Stimulated activated CD4-positive, alpha-beta T cell treated with anti-CD3 and anti-CD28 coated beads, Interleukin-4, amount 100 ng/mL, for 24 hours (primary cell): Measurements from ENCODE around the gene BCAP29.
"Not testable (repeated sequence)": the region's sequence is repeated elsewhere in the genome, so short reads cannot be mapped to it uniquely, and the experiment has no call there.

Experiments
- DNase-seq: peaks from one replicate; pipeline ENCODE4 v3.0.0-alpha.2; 2020

BCAP29 gene, protein sequence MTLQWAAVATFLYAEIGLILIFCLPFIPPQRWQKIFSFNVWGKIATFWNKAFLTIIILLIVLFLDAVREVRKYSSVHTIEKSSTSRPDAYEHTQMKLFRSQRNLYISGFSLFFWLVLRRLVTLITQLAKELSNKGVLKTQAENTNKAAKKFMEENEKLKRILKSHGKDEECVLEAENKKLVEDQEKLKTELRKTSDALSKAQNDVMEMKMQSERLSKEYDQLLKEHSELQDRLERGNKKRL

DNA sequence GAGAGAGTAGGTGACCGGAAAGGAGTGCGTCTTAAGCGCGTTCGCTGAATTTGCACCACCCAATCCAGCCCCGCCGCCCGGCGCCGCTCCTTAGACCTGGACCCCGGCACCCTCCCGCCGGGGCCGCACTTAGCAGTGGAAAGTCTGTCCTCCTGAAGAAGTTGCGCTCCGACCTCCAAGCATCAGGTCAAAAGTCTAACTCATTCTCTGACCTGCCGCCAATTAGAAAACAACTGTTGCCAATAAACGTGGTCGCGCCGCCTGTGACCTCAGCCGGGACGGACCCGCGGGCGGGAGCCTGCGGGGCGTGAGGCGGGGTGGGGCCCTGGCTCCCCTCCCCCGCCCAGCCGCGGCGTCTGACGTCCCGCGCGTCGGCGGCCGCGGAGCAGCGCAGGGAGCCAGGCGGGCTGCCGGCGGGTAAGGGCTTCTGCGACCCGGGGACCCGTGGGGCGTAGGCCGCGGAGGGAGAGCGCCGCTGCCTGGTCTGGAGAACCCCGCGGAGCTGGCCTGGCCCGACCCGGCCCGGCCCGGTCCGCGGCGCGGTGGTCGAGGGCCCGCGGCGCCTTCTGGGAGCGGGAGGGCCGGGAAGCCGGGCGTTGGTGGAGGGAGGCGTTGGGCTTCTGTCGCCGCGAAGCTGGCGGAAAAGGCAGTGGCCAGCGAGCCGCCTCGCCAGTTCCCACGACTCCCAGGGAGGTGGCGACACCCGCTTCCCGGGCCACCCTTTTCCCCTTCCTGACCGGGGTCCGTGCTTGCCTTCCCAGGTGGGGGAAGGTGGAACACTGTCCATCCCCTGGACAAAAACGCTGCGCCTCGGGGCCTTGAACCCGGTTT lies at the start of gene BCAP29:
Gene BCAP29, plus strand, starts transcription at position 362 of the 831 bp plus-strand sequence. CDS start 527 bp downstream, outside the sequence.
- DNase-seq, result peak; percentile 69

DNA sequence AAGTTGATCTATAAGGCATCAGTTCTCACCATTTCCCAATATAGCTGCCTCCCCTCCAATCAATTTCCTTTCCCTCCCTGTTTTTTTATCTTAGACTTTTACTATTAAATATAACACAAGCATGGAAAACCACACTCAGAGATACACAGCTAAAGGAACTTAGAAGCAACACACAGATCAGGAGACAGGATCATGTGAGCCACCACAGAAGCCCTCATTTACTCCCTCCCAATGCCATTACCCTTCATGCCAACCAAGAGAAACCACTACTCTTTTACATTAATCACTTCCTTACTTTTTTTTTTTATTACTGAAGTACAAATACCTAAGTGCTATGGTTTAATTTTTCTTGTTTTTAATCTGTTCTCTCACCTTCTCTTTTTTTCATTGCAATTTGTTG lies 49.3 kb upstream of the BCAP29 start:
- DNase-seq, result no peak

DNA sequence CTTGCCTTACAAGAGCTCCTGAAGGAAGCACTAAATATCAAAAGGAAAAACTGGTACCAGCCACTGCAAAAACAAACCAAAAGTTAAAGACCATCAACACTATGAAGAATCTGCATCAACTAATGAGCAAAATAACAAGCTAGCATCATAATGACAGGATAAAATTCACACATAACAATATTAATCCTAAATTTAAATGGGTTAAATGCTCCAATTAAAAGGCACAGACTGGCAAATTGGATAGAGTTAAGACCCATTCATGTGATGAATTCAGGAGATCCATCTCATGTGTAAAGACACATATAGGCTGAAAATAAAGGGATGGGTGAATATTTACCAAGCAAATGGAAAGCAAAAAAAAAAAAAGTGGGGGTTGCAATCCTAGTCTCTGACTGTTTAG lies 45.9 kb upstream of the BCAP29 start:
- no peak for DNase-seq

DNA sequence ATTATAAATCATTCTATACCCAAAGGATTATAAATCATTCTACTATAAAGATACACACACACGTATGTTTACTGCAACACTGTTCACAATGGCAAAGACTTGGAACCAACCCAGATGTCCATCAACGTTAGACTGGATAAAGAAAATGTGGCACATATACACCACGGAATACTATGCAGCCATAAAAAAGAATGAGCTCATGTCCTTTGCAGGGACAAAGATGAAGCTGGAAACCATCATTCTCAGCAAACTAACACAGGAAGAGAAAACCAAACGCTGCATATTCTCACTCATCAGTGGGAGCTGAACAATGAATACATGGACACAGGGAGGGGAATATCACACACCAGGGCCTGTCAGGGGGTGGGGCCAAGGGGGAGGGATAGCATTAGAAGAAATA lies 42.8 kb upstream of the BCAP29 start:
- DNase-seq, result not testable (repeated sequence)

DNA sequence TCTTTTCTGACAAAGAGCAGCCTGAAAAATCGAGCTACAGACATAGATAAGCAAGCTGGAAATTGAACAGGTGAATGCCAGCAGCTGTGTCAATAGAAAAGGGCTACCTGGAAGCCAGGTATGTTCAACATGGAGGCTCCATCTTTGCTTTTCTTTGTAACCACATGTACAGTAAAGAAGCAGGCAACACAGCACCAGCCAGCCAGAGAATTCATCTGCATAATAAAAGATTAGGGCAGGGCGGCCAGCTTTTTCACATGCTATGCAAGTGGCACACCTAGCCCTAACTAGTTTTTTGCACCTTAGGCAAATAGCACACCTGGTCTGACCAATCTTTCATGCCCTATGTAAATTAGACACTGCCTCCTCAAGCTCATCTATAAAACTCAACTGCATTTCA lies 42.0 kb upstream of the BCAP29 start:
- no peak for DNase-seq

DNA sequence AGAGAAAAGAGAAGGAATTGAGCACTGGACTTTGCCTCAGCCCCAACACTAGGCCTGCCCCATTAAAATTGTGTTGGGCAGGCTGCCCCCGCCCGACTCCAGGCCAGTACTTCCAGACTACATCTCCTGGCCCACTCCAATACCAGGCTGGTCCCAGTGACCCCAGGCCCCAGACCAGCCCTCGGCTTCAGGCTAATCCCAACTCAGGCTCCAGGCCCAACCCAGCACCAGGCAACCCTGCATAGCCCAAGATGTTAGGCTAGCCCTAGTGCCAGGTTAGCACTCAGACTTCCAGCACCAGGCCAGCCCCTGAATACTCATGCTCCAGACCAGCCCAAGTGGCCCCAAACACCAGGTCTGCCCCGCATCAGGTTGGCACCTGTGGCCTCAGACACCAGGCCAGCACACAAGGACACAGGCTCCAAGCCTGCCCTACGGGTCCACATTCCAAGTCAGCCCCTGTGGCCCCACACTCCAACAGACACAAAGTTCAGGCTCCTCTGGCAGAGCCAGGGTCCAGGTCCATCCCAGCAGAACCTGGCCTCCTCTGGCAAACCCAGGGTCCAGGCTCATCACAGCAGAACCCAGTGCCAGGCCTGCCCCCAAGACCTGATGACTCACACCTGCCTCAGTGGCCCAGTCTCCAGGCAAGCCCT lies 36.6 kb upstream of the BCAP29 start:
- no peak for DNase-seq

DNA sequence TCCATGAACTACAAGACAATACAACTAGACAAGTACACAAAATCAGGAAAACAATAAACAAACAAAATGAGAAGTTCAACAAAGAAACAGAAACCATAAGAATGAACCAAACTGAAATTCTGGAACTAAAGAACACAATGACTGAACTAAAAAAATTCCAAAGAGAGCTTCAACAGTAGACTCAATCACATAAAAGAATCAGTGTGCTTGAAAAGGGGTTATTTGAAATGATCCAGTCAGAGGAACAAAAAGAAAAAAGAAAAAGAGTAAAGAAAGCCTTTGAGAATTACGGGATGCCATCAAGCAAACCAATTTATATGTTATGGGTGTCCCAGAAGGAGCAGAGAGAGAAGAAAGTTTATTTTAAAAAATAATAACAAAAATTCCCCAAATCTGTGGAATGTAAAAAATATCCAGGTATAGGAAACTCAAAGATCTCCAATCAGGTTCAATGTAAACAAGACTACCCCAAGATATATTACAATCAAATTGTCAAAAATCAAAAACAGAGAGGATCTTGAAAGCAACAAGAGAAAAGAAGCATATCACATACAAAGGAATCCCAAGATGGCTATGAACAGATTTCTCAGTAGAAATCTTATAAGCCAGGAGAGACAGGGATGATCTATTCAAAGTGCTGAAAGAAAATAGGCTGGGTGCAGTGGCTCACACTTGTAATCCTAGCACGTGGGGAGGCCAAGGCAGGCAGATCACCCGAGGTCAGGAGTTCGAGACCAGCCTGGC lies 35.0 kb upstream of the BCAP29 start:
- DNase-seq, result no peak

DNA sequence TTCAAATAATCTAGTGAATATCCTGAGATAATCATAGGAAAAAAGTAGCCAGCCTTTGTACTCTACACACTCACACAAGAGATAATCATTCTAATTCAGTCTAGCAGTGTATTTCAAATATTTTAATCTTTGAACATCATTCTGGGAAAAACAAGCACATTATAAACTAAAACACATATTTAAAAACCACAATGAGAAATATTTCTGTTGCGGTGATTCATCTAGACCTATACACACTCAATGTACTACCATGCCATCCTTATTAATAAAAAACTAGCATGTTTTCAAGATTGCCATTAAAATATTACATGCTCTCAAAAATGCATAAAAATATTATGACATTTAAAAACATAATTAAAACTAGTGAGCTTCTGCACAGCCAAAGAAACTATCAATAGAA lies 28.1 kb upstream of the BCAP29 start:
- no peak for DNase-seq

DNA sequence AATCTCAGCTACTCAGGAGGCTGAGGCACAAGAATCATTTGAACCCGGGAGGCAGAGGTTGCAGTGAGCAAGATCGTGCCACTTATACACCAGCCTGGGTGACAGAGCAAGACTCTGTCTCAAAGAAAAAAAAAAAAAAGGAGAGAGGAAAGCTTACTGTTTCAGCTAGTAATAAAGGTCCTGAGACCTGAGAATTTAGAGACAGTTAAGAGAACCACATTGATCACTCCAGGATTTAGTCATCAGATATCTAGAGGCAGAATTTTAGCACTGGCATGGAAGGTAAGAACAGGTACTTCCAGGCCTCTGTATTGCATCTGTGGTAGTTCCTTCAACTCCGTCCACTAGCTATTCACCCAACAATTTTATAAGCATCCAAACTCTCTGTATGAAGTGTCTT lies 24.2 kb upstream of the BCAP29 start:
- DNase-seq, result no peak

DNA sequence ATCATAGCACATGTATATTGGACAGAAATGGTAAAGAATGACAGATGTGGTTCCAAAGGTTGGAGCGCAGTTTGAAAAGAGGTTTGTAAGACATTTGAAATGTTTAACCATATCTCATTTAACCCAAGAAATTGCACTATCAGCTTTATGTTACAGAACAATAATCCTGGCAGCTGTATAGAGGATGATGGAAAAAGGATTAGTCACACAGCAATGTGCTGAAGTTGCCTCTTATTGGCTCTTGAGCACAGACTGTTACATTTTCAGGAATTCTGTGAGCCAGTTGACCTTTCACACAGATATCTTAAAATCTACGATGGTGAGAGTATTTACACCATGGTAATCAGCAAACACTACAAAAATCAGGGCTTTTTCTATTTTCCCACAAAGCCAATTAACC lies 20.2 kb upstream of the BCAP29 start:
- no peak for DNase-seq

DNA sequence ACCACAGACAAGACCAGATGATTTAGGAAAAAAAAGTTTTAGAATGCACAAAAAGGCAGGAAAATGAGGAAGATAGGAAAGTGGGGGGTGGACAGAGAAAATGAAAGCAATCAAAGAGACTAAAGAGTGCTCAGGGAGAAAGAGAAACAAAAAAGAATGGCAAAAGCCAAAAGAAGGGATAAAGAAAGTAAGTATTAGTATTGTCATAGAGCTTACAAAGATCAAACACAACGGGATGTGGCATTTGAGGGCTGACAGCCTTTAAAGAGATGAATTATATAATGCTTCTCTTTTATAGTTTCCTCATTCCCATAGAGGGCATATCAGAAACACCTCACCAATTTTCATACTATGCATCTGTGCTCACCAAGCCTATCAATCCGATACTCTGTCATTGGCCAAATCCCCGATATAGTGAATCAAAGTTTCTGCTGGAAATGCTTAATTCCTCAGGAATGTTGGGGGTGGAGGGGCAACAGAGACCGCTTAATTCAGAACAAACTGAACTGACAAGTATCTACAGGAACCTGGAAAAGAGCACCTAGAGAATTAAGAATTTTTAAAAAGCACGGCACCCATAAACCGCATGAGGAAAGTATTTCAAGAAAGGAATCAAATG lies 19.0 kb upstream of the BCAP29 start:
- no peak for DNase-seq

DNA sequence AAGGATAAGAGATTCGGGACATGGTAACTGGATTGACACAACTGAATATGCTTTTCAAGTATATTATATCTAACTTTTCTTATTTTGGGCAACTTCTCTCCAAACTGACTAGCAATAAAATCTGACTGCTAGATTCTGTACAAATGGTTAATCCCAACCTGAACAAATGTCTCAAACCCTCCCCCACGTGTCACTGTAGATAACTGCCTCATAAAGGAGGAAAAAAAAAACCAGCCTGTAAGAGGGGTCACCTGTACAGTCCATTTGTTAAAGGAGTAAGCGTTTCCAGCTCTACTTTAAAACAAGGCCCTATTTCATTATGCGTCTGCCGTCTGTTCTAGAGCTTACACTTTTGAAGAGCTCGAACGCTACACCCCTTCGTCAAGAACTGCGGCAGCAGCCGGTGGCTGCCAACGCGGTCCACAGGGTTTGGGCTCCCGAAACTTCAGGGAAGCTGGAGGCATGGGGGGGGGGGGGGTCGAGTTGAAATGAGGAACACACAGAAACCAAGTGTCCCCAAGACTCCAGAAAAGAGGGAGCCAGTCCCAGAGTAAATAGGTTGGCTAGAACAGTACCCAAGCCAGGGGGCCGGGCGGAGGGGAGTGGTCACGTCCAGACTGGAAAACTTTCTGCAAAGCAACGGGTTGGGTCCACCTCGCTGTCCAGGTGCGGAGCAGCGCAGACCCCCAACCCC lies 16.8 kb upstream of the BCAP29 start:
- no peak for DNase-seq

DNA sequence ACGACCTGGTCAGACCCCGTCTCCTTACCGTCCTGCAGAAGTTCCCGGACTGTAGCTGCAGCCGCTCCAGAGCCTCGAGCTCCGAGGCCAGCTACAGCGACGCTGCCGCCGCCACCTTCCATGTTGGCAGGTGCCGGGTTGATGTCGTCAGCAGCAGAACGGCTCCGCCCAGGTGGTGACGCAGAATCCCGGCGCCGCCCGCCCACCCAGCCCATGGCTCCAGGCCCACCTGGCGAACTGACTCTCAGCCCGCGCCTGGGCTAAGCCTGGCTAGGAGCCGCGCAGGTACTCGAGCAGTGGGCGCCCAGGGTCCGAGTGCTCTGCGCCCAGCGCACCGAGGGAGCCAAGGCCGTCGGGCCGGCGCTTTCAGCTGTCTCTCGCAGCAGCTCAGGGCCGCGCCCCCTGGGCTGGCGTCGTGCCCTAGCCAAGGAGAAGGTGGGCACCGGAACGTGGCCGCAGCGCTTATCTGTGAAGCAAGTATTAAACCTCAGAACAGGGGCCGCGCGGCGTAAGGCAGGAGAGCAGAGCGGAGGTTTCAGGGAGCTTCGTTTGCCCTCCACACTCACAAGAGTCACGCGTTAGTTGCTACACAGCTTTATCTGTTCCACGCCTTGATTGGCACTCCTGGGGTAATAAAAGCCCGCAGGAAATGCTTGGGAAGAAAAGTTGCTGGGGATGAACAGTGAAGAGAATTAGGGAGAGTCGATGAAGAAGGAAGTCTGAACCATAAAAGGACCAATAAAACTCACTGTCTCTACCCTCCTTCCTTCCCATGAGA lies 16.1 kb upstream of the BCAP29 start, which contains the start of the genes COG5 and DUS4L:
Gene COG5, minus strand, starts transcription at position 146 of the 778 bp plus-strand sequence. Its CDS starts 24 bp downstream, at position 122.
Gene DUS4L, plus strand, starts transcription at position 197 of the 778 bp plus-strand sequence. CDS start 3,100 bp downstream, outside the sequence.
- DNase-seq, result peak; percentile 84

DNA sequence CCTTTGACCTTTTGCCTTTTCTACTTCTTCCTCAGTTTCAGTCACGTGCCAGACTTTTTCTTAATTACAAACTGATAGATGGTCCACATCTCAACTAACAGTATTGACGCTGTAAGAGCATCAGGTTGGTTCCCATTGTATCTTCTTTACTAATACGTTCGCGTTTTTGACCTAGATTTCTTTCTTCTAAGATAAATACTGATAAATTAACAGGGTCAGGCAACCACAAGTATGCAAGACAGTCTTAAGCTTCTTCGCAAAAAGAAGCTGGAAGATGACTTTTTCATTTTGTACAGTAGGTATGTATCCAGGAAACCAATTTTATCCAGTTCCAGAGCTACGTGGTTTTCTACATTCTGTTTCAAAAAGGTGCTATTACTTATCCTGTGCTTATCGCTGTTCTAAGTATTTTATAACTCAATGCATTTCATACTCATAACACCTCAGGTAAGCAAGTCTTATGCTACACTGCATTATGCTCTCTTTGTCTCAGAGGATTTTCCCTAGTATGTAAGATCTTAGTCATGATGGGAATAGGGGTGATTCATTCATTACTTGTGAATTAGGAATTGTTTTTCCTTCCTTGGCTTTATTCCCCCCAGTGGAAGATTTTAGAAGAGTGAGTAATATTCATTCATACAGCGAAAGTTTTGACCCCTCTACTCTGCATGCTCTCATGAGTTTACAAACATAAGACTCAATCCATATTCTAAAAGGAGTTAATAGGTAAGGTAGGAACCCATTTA lies 15.3 kb upstream of the BCAP29 start:
- DNase-seq, result no peak

DNA sequence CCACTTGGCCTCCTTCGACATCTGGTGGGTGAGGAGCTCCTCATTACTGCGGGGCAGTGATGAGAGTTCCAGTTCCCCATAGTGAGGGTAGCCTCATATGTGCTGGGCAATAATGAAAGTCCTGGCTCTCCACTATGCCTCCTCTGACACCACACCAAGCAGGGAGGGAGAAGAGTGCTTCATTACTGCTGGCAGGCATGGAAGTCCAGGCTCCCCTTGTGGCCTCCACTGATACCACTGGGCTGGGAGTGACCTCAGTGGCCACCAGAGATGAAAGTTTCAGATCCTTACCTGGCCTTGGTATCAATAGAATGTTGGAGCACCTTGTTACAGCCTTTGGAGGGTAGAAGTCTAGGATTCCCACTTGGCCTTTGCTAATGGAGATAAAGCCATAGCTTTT lies 9.7 kb upstream of the BCAP29 start:
- no peak for DNase-seq

DNA sequence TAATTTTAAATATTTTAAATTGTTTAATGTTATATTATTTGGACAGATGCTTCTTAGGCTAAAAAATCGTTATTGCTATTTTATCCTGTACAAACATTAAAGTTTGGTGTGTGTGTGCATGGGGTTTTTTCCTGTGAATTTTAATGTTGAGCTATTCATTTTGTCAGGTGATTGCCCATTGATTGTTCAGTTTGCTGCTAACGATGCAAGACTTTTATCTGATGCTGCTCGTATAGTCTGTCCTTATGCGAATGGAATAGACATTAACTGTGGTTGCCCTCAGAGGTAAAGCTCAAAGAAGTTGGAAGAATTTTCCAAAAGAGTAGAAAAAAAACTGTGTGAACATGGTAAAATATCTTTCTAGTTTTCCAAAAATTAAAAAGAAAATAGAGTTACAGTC lies 6.5 kb upstream of the BCAP29 start:
- no peak for DNase-seq

DNA sequence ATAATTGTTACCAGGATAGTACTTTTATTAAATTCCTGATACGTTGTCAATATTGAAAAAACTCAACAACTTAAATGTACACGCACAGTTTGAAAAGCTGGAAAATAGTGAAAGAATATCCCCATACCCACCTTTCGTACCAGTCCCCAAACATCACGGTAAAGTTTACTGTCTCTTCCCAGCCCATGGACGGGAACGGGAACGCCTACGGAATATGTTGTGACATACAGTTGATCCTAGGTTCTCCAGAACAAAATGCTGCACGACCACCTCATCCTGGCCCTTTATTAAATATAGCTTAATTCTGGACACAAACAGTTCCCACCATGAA lies 527 bp upstream of the BCAP29 start:
- no peak for DNase-seq

DNA sequence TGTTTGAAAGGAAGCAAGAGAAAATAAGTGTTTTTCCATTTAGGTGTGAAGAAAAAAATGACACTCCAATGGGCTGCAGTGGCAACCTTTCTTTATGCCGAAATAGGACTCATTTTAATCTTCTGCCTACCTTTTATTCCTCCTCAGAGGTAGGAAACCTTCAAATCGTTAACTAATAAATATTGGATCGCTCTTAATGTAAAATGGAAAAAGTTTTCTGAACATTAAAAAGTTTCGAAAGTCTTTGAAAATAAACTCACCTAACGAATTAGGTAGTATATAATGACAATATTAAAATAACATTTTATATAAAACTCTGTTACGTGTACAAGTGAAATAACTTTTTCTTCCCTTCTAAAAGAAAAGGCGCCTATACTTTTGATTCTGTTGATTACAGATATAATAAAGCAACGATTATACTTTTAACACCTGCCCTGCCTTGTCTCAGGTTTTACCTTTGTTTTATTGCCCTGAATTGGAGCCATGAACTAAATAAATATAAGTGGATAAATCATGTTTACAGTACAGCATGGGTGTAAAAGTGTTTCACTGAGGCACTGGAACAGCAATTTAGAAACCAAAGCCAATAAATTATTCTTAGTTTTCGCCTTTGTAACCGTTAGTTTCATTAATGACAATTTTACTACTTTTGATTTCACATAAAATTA lies 804 bp downstream of the BCAP29 start:
- DNase-seq, result no peak

DNA sequence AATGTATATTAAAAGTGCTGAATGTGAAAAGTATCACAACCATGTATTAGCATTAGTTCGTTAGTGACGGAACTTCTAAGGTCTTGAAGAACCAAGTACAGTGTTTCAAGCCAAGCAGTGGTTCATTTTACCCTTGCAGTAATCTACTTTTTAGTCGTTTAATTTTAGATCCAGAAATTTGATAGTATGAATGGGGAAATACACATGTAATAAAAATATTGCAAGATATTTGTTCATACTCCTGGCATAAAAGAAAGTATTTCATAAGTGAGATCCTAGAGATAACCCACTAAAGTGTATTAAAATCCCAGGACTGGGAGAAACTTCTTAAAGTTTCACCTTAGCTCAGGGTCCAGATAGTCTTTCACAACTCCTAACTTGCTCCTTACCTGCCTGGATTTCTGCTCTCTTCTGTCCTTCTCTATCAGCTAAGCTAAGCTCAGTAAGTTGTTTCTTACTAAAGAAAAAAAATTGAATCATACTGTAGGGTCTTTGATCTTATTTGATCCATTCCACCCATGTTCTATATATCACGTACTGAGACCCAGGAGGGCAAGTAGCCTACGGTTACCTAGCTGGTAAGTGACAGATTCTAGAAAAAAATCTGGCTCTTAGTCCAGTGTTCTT lies 1.5 kb downstream of the BCAP29 start:
- DNase-seq, result no peak
